ENCODE measurements around the gene DPYSL3. TPM values are rescaled to one million over a fixed set of nuclear protein-coding genes. Genes with fewer than 3 reads are reported as not detected.

The DPYSL3 gene
- total RNA-seq, 1 donor from 2014 or later = 102 TPM

GRCh38 chr5:147452165-147452811, 57.6 kb downstream of the DPYSL3 start:
- H3K4me3 Mint-ChIP-seq = peak overlapping the region; percentile 98
- no peak overlapping the region for H3K27ac Mint-ChIP-seq (ENCODE audit: unreplicated experiment)
- no peak for DNase-seq (ENCODE audit: low read depth, low spot score)
- TF ChIP-seq, protein P1, sequence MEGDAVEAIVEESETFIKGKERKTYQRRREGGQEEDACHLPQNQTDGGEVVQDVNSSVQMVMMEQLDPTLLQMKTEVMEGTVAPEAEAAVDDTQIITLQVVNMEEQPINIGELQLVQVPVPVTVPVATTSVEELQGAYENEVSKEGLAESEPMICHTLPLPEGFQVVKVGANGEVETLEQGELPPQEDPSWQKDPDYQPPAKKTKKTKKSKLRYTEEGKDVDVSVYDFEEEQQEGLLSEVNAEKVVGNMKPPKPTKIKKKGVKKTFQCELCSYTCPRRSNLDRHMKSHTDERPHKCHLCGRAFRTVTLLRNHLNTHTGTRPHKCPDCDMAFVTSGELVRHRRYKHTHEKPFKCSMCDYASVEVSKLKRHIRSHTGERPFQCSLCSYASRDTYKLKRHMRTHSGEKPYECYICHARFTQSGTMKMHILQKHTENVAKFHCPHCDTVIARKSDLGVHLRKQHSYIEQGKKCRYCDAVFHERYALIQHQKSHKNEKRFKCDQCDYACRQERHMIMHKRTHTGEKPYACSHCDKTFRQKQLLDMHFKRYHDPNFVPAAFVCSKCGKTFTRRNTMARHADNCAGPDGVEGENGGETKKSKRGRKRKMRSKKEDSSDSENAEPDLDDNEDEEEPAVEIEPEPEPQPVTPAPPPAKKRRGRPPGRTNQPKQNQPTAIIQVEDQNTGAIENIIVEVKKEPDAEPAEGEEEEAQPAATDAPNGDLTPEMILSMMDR (conservative IDR thresholded peaks at IDR 0.05) = no peak
- H3K4me1 Mint-ChIP-seq = peaks cover 57% of the 10 kb centered on the region
- H3K27me3 Mint-ChIP-seq (ENCODE audit: low read depth) = peaks cover 30% of the 10 kb centered on the region
- no peaks in the 10 kb centered on the region for H3K9me3 Mint-ChIP-seq
- H3K36me3 Mint-ChIP-seq (ENCODE audit: low read depth) = peaks cover under 1% of the 10 kb centered on the region

- peaks cover 2% of the 10 kb centered on the region for H3K36me3 Mint-ChIP-seq (ENCODE audit: low read depth)
- TF ChIP-seq, protein P1 (conservative IDR thresholded peaks at IDR 0.05) = no peak
- H3K9me3 Mint-ChIP-seq = no peaks in the 10 kb centered on the region
- H3K4me3 Mint-ChIP-seq = peak overlapping the region; percentile 98
- H3K27me3 Mint-ChIP-seq (ENCODE audit: low read depth) = peaks cover 30% of the 10 kb centered on the region
- peaks cover 59% of the 10 kb centered on the region for H3K4me1 Mint-ChIP-seq
- DNase-seq (ENCODE audit: low read depth, low spot score) = no peak
- no peak overlapping the region for H3K27ac Mint-ChIP-seq (ENCODE audit: unreplicated experiment)
Observed at GRCh38 chr5:147451193-147451592, 58.7 kb downstream of the DPYSL3 start.

GRCh38 chr5:147450606-147451005, 59.3 kb downstream of the DPYSL3 start:
- H3K4me3 Mint-ChIP-seq = peak overlapping the region; percentile 98
- H3K4me1 Mint-ChIP-seq = peaks cover 59% of the 10 kb centered on the region
- no peaks in the 10 kb centered on the region for H3K9me3 Mint-ChIP-seq
- DNase-seq (ENCODE audit: low read depth, low spot score) = no peak
- TF ChIP-seq, protein P1 (conservative IDR thresholded peaks at IDR 0.05) = no peak
- peaks cover 2% of the 10 kb centered on the region for H3K36me3 Mint-ChIP-seq (ENCODE audit: low read depth)
- H3K27me3 Mint-ChIP-seq (ENCODE audit: low read depth) = peaks cover 30% of the 10 kb centered on the region
- no peak overlapping the region for H3K27ac Mint-ChIP-seq (ENCODE audit: unreplicated experiment)

GRCh38 chr5:147448766-147449165, 61.1 kb downstream of the DPYSL3 start:
- Mint-ChIP-seq H3K27ac (ENCODE audit: unreplicated experiment) (no peak overlapping the region), H3K36me3 (ENCODE audit: low read depth) (peaks cover 2% of the 10 kb centered on the region), H3K4me3 (peak overlapping the region; percentile 12), H3K4me1 (peaks cover 57% of the 10 kb centered on the region), H3K27me3 (ENCODE audit: low read depth) (peaks cover 27% of the 10 kb centered on the region), H3K9me3 (no peaks in the 10 kb centered on the region)
- TF ChIP-seq, protein P1 (conservative IDR thresholded peaks at IDR 0.05) = no peak
- DNase-seq (ENCODE audit: low read depth, low spot score) = no peak

GRCh38 chr5:147446523-147446922, 63.3 kb downstream of the DPYSL3 start:
- no peak overlapping the region for H3K27ac Mint-ChIP-seq (ENCODE audit: unreplicated experiment)
- H3K36me3 Mint-ChIP-seq (ENCODE audit: low read depth) = peaks cover 9% of the 10 kb centered on the region
- peaks cover 53% of the 10 kb centered on the region for H3K4me1 Mint-ChIP-seq
- DNase-seq (ENCODE audit: low read depth, low spot score) = no peak
- TF ChIP-seq, protein P1 (conservative IDR thresholded peaks at IDR 0.05) = no peak
- no peak overlapping the region for H3K4me3 Mint-ChIP-seq
- peaks cover 5% of the 10 kb centered on the region for H3K9me3 Mint-ChIP-seq
- peaks cover 9% of the 10 kb centered on the region for H3K27me3 Mint-ChIP-seq (ENCODE audit: low read depth)

Data from neural crest cell (in vitro differentiated cells).